Measurements from ENCODE around the gene ARSB.

GRCh38 chr5:79032031-79032695 lies 47.1 kb upstream of the ARSB start:
- no peak for TF ChIP-seq EZH2 (IDR thresholded peaks at IDR 0.05; ENCODE audit: insufficient read depth, poor library complexity, severe bottlenecking)
- no peak for TF ChIP-seq EZH2phosphoT487 (IDR thresholded peaks at IDR 0.05; ENCODE audit: insufficient read depth, low read depth)
